NCI-H2107 (cell line): ENCODE data around the gene TAAR9.
"Not testable (repeated sequence)": the region's sequence is repeated elsewhere in the genome, so short reads cannot be mapped to it uniquely, and the experiment has no call there.

Source experiments
- DNase-seq: peaks from one replicate; lab custom pipeline; 2025; lab: John Stamatoyannopoulos, UW

The TAAR9 gene

DNA sequence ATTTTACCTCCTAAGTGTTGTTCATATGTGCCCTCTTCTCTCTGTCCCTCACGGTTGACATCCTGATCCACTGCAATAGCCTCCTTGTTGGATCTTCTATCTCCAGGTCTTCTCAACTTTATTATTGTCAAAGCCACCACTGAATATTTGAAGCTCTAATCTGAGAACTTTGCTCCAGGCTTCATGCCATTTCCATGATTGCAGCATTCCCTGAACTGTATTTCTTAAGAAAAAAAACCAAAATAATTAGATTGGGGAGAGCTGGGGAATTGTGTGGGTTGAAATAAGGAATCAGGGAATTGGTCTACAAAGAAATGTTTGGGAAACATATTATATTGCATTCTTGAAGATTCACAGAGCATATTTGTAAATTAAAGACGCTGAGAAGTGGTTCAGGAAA lies 22.7 kb upstream of the TAAR9 start:
- DNase-seq: no peak

DNA sequence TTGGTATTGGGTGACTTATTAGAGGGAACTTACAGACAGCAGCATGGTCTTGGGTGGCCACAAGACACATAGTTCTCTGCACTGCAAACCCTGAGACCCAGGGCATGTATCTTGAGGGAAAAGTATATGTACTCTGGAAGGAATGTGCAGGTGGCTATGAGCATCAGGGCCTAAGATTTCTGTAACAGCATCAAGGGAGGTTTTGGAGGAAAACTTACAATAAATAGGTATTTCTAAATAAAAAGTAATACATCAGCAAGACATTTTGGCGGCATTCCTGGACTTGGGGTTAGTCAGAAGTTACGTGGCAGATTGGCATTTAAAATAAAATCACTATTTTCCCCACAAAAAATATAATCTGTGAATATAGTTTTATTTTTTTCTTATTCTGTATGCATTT lies 17.1 kb upstream of the TAAR9 start:
- no peak for DNase-seq

DNA sequence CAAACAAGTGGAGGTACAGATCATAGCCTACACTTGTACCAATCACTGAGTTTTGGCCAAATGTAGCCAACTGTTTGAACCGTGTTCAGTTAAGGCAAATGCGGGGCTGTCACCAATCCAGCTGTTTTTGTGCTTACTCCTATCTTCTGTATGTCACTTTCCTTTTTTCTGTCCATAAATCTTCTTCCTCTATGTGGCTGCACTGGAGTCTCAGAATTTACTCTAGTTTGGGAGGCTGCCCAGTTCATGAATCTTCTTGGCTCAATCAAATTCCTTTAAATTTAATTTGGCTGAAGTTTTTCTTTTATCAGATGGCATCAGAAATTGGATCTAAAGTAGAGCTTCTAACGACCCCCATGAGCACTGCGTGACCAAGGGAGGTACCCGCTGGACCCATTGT lies 13.4 kb upstream of the TAAR9 start:
- no peak for DNase-seq

DNA sequence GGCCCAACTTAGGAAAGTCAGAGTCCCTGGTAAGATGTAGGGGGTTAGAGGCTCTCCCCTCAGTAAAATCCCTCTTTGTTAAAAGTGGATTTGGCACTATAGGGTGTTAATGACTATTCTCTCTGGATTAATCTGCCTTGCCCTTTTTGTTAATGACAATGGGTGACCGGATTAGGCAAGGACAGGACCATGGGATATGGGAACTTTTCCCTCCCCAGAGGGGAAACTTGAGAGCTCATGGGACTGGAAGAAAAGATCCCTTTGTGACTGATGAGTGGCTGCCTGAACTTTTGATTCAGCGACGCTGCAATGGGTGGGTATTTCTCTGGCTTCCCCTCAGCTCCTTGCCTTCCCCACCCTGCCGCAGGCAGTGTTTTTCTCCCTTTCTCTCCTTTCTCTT lies 12.2 kb upstream of the TAAR9 start:
- DNase-seq: no peak

DNA sequence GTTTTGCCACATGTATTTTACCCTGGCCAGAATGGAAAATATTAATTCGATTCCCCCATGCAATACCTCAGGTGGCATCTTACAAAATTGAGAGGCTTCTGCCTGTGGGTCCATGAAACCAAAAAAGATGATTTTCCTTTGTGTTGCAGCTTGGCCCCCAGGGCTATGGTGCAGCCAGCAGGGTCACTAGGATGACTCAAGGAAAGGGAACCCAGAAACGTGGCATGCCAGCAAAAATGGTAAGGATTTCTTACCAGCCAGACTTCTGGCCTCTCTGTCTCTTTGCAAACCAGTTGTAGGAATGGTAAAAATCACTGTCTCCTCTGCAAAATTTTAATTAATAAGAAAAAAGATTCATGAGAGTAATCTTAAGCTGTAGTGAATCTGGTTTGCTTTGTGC lies 11.6 kb upstream of the TAAR9 start:
- no peak for DNase-seq

DNA sequence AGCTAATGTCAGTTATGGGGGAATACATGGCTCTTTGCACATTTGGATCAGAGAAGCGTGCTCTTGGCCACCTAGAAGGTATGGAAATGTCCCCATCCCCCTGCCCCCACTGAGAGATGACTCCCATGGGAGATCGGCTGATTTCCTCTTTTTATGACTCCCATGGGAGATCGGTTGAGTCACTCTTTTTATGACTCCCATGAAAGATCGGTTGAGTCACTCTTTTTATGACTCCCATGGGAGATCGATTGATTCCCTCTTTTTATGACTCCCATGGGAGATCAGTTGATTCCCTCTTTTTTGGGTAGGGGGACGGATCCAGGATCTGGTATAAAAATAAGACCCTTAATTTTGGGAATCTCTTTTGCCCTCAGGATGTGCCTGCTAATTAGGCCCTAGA lies 10.3 kb upstream of the TAAR9 start:
- DNase-seq: no peak

DNA sequence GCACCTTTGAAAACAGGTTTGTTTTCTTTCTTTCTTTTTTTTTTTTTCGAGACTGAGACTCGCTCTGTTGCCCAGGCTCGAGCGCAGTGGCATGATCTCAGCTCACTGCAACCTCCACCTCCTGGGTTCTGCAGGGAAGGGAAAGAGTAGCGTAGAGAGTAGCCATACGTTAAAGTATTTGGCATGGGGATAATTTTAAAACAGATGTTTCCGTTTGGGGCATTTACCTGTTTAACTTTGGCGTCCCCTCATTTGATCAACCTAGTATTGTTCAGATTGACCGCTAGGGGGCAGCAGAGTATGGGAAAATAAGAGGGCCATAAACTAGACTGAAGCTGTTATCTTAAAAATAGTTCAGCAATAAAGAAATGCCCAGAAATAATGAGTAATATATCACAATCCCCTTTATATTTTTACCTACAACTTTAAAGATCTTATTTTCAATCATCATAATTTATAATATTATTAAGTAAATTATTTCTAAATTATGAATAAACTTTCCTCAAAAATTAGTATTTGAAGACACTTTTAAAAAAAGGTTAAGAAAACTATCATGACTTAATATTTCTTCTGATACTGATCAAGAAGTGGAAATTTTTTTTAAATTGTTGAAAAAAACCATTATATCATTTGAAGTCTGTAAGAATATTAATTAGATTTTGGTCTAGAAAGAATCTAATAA lies 7.6 kb upstream of the TAAR9 start:
- DNase-seq: peak; percentile 60

DNA sequence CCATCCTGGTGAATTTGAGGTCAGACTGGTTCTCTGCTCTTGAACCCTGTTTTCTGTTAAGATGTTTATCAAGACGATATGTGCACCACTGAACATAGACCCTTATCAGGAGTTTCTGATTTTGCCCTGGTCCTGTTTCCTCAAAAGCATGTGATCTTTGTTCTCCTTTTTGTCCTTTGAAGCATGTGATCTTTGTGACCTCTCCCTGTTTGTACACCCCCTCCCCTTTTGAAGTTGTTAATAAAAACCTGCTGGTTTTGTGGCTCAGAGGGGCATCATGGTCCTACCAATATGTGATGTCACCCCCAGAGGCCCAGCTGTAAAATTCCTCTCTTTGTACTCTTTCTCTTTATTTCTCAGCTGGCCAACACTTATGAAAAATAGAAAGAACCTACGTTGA lies 3.5 kb upstream of the TAAR9 start:
- not testable (repeated sequence) for DNase-seq

DNA sequence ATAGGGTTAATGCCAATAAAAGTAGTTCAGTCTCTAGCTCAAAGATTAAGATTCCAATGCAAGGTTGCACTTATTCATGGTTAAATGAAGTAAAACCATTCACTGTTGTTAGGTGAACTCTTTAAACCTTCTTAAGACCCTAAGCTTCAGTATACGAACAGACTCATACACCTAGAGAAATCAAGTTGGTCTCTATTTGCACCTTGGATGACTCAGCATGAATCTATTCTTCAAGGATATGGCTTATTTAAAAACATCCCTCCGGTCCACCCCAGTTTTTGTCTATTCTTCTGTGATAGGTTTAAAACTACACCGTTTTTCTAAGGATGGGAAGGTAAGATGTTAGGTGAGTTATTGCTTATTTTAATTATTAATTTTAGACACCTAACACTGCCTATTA lies 932 bp upstream of the TAAR9 start:
- no peak for DNase-seq

DNA sequence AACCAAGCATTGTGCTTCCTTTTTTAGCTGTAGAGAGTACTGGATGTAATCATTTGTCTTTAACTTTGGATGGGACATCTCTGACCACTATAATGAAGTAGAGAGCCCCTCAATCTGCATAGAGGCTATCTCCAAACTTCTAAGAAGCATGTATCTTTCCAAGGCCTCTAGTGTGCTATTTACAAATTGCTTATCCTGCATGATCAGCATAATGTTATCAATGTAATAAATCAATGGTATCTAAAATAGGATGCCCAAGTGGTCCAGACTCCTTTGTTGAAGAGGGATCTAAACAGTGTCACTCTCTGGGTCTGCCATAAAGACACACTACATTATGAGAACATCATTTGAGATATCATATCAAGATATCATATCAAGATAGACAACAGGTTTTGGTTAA lies 6.7 kb downstream of the TAAR9 start:
- no peak for DNase-seq

DNA sequence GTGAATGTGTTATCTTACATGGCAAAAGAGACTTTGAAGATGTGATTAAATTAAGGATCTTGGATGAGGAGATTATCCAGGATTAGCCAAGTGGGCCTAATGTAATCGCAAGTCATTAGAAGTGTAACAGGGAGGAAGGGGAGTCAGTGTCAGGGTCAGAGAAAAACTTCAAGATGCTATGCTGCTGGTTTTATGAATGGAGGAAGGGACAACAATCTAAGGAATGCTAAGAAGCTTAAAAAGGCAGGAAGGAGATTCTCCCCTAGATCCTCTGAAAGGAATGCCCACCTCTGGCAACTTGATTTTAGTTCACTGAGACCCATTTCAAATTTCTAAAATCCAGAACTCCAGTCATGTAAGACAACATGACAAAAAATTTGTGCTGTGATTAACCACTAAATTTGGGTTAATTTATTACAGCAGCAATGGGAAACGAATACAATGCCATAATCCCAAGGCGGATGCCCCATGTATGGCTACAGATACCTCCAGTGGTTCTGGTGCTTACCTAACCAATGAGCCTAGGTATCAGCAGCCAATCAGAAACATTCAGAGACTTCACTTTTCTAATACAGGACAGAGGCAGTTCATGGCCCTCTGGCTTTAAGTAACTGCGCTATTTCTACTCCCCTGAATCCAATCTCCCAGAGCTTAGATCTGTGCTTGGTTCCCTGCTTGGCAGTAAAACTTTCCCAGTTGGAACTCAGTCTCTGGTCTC lies 10.8 kb downstream of the TAAR9 start:
- no peak for DNase-seq

DNA sequence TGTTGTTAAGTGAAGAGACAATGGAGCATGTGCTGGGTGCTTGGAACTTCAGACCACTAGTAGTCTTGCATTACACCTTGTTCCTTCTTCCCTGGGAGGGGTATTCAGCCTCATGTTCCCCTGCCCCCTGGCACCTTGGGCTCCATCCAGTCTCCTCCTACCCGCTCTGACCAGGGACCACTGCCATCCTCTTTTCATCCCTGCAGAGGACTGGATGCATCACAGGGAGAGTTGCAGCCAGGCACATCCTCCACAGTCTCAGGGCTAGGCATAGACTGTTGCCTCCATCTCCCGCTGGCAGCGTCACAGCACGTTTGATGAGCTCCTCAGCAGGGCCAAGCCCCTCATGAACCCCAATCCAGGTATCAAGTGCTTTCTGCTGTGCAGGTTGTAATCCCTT lies 13.1 kb downstream of the TAAR9 start:
- no peak for DNase-seq

DNA sequence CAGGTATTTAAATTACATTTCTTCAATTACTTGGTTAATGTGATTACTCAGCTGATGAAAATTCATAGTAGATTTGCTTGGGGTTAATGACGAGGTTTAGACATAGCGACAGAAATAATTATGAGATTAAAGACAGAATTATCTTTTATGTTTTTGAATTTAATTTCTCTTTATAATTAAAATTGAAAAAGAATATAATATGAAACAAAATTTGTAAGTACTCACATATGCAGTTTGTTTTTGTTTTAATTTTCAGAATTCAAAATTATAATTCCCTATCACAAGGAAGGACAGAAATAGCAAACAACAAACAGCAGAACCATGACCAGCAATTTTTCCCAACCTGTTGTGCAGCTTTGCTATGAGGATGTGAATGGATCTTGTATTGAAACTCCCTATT lies 14.3 kb downstream of the TAAR9 start, which contains the start of gene TAAR8:
Gene TAAR8 (plus strand): TSS at position 301 of the 400 bp plus-strand sequence. CDS start 21 bp downstream, at position 322.
- no peak for DNase-seq

DNA sequence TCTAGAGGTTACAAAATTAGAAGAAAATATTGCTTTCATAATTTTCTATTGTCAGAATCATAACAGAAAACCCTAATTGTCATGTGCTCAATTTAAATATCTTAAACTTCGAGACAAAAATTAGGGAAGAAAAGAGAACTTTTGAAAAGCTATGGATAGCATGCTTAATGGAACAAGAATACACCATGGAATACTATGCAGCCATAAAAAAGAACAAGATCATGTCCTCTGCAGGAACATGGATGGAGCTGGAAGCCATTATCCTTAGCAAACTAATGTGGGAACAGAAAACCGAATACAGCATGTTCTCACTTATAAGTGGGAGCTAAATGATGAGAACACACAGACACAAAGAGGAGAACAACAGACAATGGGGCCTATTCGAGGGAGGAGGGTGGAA lies 22.0 kb downstream of the TAAR9 start:
- not testable (repeated sequence) for DNase-seq

DNA sequence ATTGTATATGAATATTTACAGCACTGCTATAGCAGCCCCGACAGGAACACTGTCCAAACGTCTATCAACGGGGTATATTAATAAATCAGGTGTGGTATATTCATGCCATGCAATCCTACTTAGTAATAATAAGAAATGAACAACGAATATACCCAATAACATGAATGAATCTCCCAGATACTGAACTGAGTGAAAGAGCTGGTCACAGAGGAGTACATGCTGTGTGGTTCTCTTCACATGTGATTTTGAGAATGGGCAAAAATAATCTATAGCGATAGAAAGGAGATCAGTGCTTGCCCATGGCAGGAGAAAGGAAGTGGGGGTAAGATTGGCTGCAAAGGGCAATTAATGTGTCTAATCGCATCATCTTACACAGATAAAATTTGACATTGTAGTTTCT lies 28.3 kb downstream of the TAAR9 start:
- no peak for DNase-seq

DNA sequence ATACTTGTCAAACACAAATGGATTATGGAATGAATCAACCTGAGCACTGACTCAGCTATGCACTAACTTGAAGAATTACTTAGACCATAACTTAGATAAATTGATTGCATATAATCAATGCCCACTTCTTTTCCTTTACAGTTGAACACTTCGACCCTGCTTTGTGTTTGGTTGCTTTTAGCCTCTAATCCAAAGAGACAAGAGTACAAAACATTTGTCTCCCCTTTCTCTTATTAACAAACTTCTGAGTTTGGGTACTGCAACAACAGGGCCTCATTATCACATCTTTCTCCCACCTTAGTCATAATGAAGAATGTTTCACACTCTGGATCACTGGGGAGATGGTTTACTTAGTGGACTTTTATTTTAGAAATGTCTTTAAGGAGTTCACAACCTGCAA lies 29.5 kb downstream of the TAAR9 start:
- DNase-seq: no peak

DNA sequence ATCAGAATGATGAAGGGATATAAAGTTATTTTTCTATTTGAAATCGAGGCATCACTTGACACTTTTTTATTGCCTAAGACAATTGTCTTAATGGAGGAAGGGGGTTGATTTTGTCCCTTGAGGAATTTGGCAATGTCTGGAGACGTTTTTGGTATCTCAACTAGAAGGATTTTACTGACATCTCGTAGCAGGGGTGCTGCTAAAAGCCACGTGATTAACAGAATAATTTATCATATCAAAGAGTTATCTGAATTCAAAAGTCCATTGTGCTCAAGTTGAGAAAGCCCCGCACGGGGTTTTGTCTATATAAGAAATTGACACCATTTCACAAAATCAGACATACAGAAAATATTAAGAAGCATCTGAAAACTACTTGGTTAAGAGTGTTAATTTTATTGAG lies 30.5 kb downstream of the TAAR9 start:
- DNase-seq: no peak

DNA sequence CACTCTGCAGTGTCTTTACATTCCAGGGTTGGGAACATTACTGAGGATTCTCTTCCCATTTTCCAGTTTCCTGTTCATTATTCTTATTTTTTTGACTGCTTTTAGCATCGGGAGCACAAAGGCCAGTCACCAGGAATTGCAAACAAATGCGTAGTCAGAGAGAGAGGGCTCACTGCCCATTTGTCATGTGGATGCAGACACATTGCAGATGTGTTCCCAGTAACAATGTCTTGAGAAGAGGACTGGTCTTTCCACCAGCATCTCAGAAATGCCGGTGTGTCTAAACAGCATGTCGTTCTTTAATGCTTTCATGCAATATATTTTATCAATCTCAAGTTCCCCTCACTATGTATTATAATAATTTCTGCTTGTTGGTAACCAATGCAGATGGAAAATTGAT lies 31.1 kb downstream of the TAAR9 start:
- DNase-seq: no peak

DNA sequence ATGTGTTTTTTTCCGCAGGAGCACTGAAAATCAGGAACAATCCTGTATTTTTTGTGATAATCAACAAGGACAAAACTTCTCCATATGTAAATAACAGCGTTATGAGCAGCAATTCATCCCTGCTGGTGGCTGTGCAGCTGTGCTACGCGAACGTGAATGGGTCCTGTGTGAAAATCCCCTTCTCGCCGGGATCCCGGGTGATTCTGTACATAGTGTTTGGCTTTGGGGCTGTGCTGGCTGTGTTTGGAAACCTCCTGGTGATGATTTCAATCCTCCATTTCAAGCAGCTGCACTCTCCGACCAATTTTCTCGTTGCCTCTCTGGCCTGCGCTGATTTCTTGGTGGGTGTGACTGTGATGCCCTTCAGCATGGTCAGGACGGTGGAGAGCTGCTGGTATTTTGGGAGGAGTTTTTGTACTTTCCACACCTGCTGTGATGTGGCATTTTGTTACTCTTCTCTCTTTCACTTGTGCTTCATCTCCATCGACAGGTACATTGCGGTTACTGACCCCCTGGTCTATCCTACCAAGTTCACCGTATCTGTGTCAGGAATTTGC lies 32.2 kb downstream of the TAAR9 start, which contains the start of gene TAAR6:
Gene TAAR6 (plus strand): TSS at position 102 of the 557 bp plus-strand sequence. CDS start 0 bp downstream, at position 102.
- DNase-seq: no peak

DNA sequence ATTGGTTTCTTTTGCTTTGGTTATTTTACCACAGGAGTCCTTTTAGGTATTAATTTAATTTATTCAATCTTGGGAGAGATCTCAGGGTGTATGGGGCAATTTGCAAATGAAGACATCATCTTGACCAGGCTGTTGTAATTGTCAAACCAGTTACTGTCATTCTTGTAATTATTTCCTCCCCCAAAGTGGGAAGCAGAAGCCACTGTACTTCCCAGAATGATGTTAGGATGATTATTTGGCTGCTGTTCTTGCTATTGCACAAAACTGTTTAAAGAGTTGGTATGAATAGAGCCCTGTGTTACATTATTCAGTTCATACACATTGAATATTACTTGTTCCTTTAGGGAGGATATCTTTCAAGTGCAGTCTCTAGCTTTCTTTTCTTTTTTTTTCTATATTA lies 33.7 kb downstream of the TAAR9 start:
- no peak for DNase-seq

DNA sequence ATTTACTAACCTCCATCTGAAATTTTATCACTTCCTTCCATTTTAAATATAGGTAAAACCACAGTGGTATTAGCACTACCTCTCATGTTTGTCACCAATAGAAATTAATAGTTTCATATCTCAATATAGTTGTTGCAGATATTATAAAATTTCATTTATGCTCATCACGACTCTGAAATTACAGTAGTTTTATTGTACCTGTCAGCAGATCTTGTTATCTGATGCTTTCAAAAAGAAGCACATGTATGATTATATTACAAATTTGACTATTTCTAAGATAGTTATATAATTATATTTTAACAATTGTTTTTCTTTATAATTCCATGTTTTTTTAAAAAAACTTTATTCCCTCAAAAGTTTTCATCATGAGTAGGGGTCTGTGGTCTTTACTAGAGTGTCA lies 46.6 kb downstream of the TAAR9 start:
- no peak for DNase-seq

DNA sequence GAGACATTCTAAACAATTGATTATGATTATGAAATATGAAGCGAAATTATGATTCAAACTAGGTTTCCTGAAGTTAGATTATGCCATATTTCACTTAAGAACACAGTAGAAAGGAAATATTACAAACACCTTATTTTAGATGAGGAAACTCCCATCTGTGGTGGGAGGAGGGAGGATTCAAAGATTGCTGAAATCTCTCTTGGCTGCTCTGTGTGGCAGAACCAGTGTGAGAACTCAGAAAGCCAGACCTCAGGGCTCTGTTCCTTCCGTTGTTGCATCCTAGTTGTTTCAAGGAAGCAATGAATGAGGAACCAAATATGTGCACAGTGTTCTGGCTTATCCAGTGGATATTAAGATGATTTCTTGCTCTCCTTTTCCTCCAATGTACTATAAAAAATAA lies 49.3 kb downstream of the TAAR9 start:
- no peak for DNase-seq
